NCI-H2171 (cell line): ENCODE data around the gene BEND3.
"Not testable (repeated sequence)": the region's sequence is repeated elsewhere in the genome, so short reads cannot be mapped to it uniquely, and the experiment has no call there.

Experiments used
- DNase-seq: peaks from one replicate; lab custom pipeline; 2025; lab: John Stamatoyannopoulos, UW

BEND3 gene

DNA sequence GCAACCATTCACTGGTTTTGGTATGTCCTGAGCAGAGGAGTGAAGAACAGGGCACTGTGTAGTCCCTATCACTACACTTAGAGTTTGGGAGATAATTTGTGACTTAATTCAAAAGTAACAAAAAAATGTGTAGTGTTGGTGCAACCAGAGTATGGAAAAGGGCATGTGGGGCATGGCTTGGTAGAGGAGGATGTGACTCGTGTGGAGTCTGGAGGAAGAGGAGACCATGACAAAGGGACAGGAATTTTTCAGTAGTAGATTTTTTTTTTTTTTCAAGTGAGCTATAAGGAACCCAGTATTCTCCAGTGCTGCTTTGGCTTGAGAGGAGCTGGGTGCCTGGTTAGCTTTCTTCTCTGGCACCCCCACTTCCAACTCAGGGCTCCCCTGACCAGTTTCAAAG lies 82.2 kb downstream of the BEND3 start:
- no peak for DNase-seq

DNA sequence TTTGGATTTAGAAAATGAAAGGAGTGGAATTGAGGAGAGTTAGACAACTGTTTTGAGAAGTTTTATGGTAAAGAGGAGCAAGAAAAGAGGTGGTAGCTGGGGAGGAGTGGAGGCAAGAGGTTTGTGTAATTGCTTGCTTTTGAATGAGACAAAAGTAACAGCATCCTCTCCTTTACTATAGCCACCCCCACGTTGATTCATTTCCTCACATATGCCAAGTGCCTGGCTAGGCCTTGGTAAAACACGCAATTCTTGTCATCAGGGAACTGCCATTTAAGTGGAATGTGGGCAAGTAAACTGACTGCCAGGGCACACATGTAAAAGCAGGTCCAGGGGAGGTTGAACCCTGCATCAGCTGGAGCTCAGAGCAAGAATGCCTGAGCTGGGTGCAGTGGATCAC lies 83.3 kb downstream of the BEND3 start:
- DNase-seq, result no peak

DNA sequence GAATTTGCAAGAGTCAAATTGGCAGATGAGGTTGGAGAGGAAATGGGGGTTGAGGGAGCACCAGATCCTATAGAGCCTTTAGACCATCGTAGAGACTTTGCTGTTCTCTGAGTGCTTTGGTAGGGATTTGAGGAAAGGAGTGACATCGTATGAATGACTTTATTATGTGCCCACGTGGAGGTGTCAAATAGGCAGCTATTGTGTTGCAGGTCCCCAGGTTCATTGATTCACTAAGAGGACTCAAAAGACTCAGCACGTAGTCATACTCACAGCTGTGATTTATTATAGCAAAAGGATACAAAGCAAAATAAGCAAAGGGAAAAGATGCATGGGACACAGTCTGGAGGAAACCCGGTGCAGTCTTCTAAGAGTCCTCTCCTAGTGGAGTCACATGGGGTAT lies 85.2 kb downstream of the BEND3 start:
- DNase-seq, result no peak

DNA sequence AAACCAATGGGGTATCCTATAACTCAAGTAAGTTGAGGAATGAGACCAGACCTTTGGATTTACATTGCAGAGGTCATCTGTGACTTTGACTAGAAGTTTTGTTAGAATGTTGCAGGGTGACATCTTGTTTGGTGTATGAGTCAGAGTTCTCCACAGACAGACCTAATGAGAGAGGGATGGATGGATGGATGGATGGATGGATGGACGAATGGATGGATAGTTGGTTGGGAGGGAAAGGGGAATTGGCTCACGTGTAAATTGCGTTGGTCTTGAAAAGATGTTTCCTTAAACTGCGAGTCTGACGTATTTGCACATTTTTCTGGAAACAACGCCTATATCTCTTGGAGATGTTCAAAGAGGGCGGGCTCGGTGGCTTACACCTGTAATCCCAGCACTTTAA lies 88.3 kb downstream of the BEND3 start:
- DNase-seq, result no peak

DNA sequence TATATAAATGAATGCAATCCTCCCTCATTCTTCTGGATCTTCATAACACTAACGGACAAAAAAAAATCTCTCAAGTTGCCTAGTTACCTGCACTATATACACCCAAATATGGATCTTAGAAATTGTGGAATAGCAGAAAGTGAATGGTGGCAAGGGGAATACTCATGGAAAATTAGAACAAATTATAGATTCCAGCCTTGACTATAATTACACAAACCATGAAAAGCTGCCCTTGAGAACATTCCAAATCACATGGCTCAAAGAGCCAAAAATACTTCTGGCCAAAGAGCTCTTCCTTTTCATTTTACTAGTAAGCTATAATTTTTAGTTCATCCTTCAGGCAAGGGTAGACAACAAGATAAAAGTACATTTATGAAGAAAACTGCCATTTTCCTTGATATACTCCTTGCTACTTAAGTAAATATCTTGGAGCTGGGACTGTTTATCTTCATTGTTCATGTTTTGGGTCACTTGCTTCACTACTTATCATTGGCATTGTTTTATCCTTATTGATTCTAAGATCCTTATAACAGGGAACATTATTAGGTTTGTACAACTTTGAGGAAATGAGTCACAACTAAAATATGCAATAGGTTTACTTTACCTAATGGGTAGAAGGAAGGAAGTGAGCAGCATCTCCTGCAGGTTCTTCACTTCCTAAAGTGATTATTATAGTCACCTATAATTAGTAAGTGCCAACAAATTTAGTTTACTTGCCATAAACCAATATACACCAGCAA lies 93.7 kb downstream of the BEND3 start:
- DNase-seq, result no peak

DNA sequence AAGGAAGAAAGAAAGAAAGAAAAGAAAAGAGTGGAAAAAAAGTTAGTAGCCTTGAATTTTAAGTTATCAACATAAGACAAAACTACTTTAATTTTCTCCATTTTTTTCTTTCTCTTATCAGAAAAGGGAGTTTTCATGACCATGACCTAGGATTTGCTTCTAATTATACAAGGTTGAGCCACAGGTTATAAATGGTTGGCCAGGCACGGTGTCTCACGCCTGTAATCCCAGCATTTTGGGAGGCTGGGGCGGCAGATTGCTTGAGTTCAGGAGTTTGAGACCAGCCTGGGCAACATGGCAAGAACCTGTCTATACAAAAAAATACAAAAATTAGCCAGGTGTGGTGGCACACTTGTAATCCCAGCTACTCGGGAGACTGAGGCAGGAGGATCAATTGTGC lies 95.1 kb downstream of the BEND3 start:
- DNase-seq, result no peak

DNA sequence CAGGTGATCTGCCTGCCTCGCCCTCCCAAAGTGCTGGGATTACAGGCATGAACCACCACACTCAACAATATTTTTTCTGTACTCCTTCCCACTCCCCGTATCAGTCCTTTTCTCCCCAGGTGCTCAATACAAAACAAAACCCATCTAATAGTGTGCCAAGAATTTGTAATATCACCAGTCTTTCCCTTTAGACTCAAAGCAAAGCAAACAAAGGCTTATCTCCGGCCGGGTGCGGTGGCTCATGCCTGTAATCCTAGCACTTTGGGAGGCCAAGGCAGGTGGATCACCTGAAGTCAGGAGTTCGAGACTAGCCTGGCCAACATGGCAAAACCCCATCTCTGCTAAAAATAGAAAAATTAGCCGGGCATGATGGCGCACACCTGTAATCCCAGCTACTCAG lies 95.7 kb downstream of the BEND3 start:
- DNase-seq, result not testable (repeated sequence)

DNA sequence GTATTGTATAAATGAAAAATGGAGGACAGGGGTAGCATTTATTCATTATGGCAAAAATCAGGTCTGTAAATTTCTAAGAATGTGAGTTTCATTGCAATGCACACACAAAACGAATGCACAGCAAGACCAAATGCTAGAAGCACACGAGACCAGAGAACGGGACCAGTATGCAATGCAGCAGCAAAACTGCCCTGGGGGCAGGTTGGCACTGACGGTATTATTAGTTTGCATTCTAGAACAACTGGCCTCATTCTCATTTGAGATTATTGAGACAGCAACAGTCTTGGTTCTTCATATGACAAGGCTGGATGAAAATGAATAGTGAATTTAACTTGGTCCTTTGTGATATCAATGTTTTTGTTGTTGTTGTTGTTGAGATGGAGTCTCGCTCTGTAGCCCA lies 96.3 kb downstream of the BEND3 start:
- no peak for DNase-seq
